DOHH2 (cell line): Measurements from ENCODE around the gene CACNA2D3.

ENCODE experiments used
- EZH2phosphoT487 ChIP-seq: fragments of 200-600 bp; sonication (generic); IDR thresholded peaks from 2 replicates; pipeline ENCODE4 v1.6.1; 2017; ENCODE audit warnings: borderline replicate concordance, mild to moderate bottlenecking, antibody characterized with exemption, low read length, moderate library complexity, mixed read lengths
- TF ChIP-seq, protein P1 (sequence below): fragments of 200-600 bp; sonication (generic); IDR thresholded peaks from one replicate; pipeline ENCODE4 v1.5.1; 2014; ENCODE audit warnings: antibody characterized with exemption, mild to moderate bottlenecking, low read depth, low read length; ENCODE audit not compliant: poor library complexity, severe bottlenecking

DNA sequence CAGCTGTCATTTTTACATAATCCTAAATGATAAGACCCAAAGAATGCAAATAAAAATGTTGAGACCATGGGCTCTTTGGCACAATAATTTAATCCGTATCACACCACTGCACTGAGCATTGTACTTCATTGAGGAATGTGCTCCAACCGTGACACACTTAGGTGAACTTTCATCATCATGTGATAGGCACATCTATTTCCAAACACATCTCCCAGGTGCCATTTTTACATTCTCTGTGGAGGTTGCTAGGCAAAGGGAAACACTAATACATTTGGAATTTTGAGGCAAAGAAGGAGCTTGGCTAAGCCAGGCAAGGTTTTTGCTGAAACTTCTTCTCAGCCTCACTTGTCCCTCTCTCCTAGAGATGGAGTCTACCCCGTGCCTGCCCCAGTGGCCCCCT lies 736.8 kb downstream of the CACNA2D3 start:
- TF ChIP-seq, protein P1, sequence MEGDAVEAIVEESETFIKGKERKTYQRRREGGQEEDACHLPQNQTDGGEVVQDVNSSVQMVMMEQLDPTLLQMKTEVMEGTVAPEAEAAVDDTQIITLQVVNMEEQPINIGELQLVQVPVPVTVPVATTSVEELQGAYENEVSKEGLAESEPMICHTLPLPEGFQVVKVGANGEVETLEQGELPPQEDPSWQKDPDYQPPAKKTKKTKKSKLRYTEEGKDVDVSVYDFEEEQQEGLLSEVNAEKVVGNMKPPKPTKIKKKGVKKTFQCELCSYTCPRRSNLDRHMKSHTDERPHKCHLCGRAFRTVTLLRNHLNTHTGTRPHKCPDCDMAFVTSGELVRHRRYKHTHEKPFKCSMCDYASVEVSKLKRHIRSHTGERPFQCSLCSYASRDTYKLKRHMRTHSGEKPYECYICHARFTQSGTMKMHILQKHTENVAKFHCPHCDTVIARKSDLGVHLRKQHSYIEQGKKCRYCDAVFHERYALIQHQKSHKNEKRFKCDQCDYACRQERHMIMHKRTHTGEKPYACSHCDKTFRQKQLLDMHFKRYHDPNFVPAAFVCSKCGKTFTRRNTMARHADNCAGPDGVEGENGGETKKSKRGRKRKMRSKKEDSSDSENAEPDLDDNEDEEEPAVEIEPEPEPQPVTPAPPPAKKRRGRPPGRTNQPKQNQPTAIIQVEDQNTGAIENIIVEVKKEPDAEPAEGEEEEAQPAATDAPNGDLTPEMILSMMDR: no peak
- TF ChIP-seq EZH2phosphoT487: no peak
